Measurements from ENCODE around the gene TSHR.

Gene TSHR

GRCh38 chr14:81144824-81145603, 189.6 kb downstream of the TSHR start:
- DNase-seq: no peak

- DNase-seq: no peak
Observed at GRCh38 chr14:81147140-81147897, 191.9 kb downstream of the TSHR start.

GRCh38 chr14:81148635-81149034, 193.2 kb downstream of the TSHR start:
- DNase-seq: no peak

- no peak for DNase-seq
Observed at GRCh38 chr14:81153187-81153586, 197.8 kb downstream of the TSHR start.

- no peak for DNase-seq
Observed at GRCh38 chr14:81157431-81157830, 202.0 kb downstream of the TSHR start.

- no peak for DNase-seq
Observed at GRCh38 chr14:81161088-81161487, 205.7 kb downstream of the TSHR start.

GRCh38 chr14:81161749-81162148, 206.3 kb downstream of the TSHR start:
- DNase-seq: no peak

- no peak for DNase-seq
Observed at GRCh38 chr14:81162941-81163340, 207.5 kb downstream of the TSHR start.

GRCh38 chr14:81164167-81164774, 208.8 kb downstream of the TSHR start:
- peak; percentile 62 for DNase-seq

GRCh38 chr14:81165188-81165587, 209.8 kb downstream of the TSHR start:
- DNase-seq: no peak

- DNase-seq: no peak
Observed at GRCh38 chr14:81166121-81166520, 210.7 kb downstream of the TSHR start.

GRCh38 chr14:81169267-81169666, 213.8 kb downstream of the TSHR start:
- no peak for DNase-seq

GRCh38 chr14:81169711-81170103, 214.3 kb downstream of the TSHR start:
- DNase-seq: peak; percentile 14

- peak; percentile 83 for DNase-seq
Observed at GRCh38 chr14:81170104-81170828, 214.8 kb downstream of the TSHR start.

- no peak for DNase-seq
Observed at GRCh38 chr14:81170829-81171195, 215.4 kb downstream of the TSHR start.

- DNase-seq: peak; percentile 3
Observed at GRCh38 chr14:81172353-81172752, 216.9 kb downstream of the TSHR start.

- peak; percentile 8 for DNase-seq
Observed at GRCh38 chr14:81172881-81173280, 217.5 kb downstream of the TSHR start.

- DNase-seq: no peak
Observed at GRCh38 chr14:81176241-81176640, 220.8 kb downstream of the TSHR start.

- no peak for DNase-seq
Observed at GRCh38 chr14:81177225-81177624, 221.8 kb downstream of the TSHR start.

GRCh38 chr14:81178063-81178462, 222.6 kb downstream of the TSHR start:
- no peak for DNase-seq

- no peak for DNase-seq
Observed at GRCh38 chr14:81179631-81180030, 224.2 kb downstream of the TSHR start.

- no peak for DNase-seq
Observed at GRCh38 chr14:81187832-81188522, 232.6 kb downstream of the TSHR start.

GRCh38 chr14:81192594-81192993, 237.2 kb downstream of the TSHR start:
- DNase-seq: no peak
